Measurements from ENCODE around the gene TYSND1.

Gene TYSND1

GRCh38 chr10:70130878-70131559 lies 15.5 kb downstream of the TYSND1 start:
- TF ChIP-seq POLR2AphosphoS5 (IDR thresholded peaks at IDR 0.05; ENCODE audit: low read depth, low read length) (no peak), TAF1 (IDR thresholded peaks at IDR 0.05; ENCODE audit: borderline replicate concordance, insufficient read depth, low read length) (no peak), REST (IDR thresholded peaks at IDR 0.05; ENCODE audit: insufficient read depth in 1 of 2, low read depth in 2 of 2, low read length in 2 of 2) (no peak), FOXP2 (optimal IDR thresholded peaks at IDR 0.05; ENCODE audit: borderline replicate concordance, extremely low read depth, extremely low read length, insufficient read depth) (no peak), SIN3A (IDR thresholded peaks at IDR 0.05; ENCODE audit: borderline replicate concordance, insufficient read depth, low read length) (no peak)

GRCh38 chr10:70126700-70127395 lies 19.7 kb downstream of the TYSND1 start:
- no peak for TF ChIP-seq REST (IDR thresholded peaks at IDR 0.05; ENCODE audit: insufficient read depth in 1 of 2, low read depth in 2 of 2, low read length in 2 of 2)
- TF ChIP-seq TAF1 (IDR thresholded peaks at IDR 0.05; ENCODE audit: borderline replicate concordance, insufficient read depth, low read length): no peak
- TF ChIP-seq SIN3A (IDR thresholded peaks at IDR 0.05; ENCODE audit: borderline replicate concordance, insufficient read depth, low read length): no peak
- no peak for TF ChIP-seq FOXP2 (optimal IDR thresholded peaks at IDR 0.05; ENCODE audit: borderline replicate concordance, extremely low read depth, extremely low read length, insufficient read depth)
- no peak for TF ChIP-seq POLR2AphosphoS5 (IDR thresholded peaks at IDR 0.05; ENCODE audit: low read depth, low read length)

GRCh38 chr10:70125918-70126552 lies 20.5 kb downstream of the TYSND1 start:
- TF ChIP-seq POLR2AphosphoS5 (IDR thresholded peaks at IDR 0.05; ENCODE audit: low read depth, low read length) (no peak), REST (IDR thresholded peaks at IDR 0.05; ENCODE audit: insufficient read depth in 1 of 2, low read depth in 2 of 2, low read length in 2 of 2) (no peak), TAF1 (IDR thresholded peaks at IDR 0.05; ENCODE audit: borderline replicate concordance, insufficient read depth, low read length) (no peak), FOXP2 (optimal IDR thresholded peaks at IDR 0.05; ENCODE audit: borderline replicate concordance, extremely low read depth, extremely low read length, insufficient read depth) (no peak), SIN3A (IDR thresholded peaks at IDR 0.05; ENCODE audit: borderline replicate concordance, insufficient read depth, low read length) (no peak)

- no peak for TF ChIP-seq FOXP2 (optimal IDR thresholded peaks at IDR 0.05; ENCODE audit: borderline replicate concordance, extremely low read depth, extremely low read length, insufficient read depth)
- TF ChIP-seq TAF1 (IDR thresholded peaks at IDR 0.05; ENCODE audit: borderline replicate concordance, insufficient read depth, low read length): no peak
- TF ChIP-seq REST (IDR thresholded peaks at IDR 0.05; ENCODE audit: insufficient read depth in 1 of 2, low read depth in 2 of 2, low read length in 2 of 2): no peak
- TF ChIP-seq POLR2AphosphoS5 (IDR thresholded peaks at IDR 0.05; ENCODE audit: low read depth, low read length): no peak
- no peak for TF ChIP-seq SIN3A (IDR thresholded peaks at IDR 0.05; ENCODE audit: borderline replicate concordance, insufficient read depth, low read length)
Measured at GRCh38 chr10:70124918-70125317, 21.6 kb downstream of the TYSND1 start.
